LNCAP (cell line): ENCODE results near the gene CLCN5.

ENCODE experiments used
- CTCF ChIP-seq: fragments of 450-650 bp; IDR thresholded peaks from 2 replicates; pipeline ENCODE4 v1.5.1; 2017; ENCODE audit warnings: mild to moderate bottlenecking

The CLCN5 gene

DNA sequence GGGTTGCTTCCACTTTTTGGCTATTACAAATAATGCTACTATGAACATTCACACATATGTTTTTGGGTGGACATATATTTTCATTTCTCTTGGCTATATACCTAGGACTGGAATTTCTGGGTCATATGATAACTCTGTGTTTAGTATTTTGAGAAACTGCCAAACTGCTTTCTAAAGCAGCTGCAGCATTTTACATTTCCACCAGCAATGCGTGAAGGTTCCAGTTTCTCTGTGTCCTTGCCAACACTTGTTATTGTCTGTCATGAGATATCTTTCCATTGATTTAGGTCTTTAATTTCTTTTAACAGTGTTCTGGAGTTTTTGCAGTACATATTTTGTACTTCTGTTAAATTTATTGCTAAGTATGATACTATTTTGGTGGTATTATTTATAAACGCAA lies 48.3 kb downstream of the CLCN5 start:
- no peak for TF ChIP-seq CTCF

DNA sequence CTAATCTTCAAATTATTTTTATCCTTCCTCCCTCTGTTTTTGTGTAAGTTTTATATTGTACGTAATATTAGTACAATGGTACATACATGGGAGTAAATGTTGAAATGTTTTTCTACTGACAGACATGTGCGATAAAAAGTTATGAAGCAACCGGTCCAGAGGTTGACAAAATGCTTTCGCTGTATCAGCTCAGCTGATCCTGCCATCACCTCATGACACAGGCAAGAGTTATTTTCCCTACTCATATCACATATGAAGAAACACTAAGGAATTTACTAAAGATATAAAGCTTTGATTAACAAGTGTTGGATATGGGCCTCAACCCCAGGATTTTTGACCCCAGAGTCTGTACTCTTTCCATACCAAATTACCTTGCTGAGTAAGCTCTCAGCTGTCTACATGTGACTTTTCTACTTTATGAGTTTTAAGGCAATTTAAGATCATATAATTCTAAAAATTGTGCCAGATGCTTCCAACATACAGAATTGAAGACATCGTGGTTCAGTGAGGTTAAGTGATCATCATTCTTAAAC lies 50.0 kb downstream of the CLCN5 start:
- no peak for TF ChIP-seq CTCF

GRCh38 chrX:49976682-49977197 lies 54.3 kb downstream of the CLCN5 start:
- TF ChIP-seq CTCF: no peak

DNA sequence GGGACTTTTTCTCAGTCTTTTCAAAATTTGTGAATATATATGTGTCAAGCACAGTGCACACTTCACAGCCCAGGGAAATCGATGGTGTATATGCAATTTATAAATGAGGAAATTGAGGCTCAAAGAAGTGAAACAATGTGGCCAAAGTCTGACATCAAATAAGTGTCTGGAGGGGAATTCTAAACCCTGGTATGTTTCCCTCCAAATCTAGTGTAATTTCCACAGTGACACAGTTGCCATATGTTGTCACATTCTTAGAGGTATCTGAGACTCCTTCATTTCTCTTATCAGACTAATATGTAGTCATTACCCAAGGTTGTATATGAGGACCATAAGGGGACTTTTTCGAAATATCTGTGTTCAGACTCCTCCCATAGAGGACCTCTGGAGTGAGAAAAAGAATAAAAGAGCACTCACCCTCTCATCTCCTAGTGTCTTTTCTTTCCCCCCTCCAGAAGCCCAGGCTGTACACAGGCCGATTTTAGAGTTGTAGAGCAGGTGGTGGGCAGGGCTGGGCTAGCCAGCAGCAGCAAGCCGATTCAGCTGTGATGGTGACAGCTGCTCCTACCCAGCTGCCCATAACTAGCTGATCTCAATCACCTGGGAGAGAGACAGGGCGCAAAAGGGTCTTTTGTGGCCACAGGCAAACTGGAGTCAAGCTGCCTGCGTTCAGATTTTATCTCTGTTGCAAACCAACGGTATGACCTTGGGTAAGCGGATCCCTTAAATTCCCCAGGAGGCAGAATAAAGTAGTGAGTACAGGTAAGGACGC lies 55.1 kb downstream of the CLCN5 start:
- no peak for TF ChIP-seq CTCF

GRCh38 chrX:49978176-49978575 lies 55.8 kb downstream of the CLCN5 start:
- TF ChIP-seq CTCF: no peak

- no peak for TF ChIP-seq CTCF
Observed at GRCh38 chrX:49986058-49986457, 63.7 kb downstream of the CLCN5 start.

DNA sequence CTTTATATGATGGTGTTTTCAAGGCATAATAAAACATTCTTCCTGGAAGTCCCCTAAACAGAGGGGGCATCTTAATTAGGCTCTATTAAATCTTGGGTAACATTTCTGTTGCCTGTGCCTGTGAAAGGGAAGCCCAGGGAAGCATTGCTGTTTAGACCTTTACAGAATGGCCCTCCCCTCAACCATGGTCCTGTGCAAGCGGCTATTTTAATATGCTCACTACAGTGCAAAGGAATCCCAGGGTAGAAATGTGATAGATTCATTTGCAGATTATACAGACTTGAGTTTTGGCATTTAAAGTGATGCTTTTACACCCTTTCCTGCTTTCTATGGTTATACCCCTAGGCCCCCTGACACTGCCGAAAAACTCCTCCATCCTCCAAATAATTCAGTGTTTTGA lies 65.3 kb downstream of the CLCN5 start:
- TF ChIP-seq CTCF: no peak
